Measurements from ENCODE around the gene TSHZ2. TPM values are rescaled to one million over a fixed set of nuclear protein-coding genes. Genes with fewer than 3 reads are reported as not detected.
"Not testable (repeated sequence)": the region's sequence is repeated elsewhere in the genome, so short reads cannot be mapped to it uniquely, and the experiment has no call there.

Gene TSHZ2
- total RNA-seq, 1 experiment from 2014 or later, result not detected

GRCh38 chr20:52954849-52955248, 17.3 kb upstream of the TSHZ2 start:
- no peak for DNase-seq (ENCODE audit: low spot score)
- in situ Hi-C loops (cut with HindIII; ENCODE audit: low sequenced_read_pairs), result no loop called here

- in situ Hi-C loops (cut with HindIII; ENCODE audit: low sequenced_read_pairs), result no loop called here
- DNase-seq (ENCODE audit: low spot score), result no peak
These were observed 13.9 kb upstream of the TSHZ2 start for GRCh38 chr20:52958211-52958610.

- in situ Hi-C loops (cut with HindIII; ENCODE audit: low sequenced_read_pairs), result no loop called here
- no peak for DNase-seq (ENCODE audit: low spot score)
These were observed 13.0 kb upstream of the TSHZ2 start for GRCh38 chr20:52959125-52959524.

- DNase-seq (ENCODE audit: low spot score), result no peak
- in situ Hi-C loops (cut with HindIII; ENCODE audit: low sequenced_read_pairs), result no loop called here
These were observed 10.0 kb upstream of the TSHZ2 start for GRCh38 chr20:52962183-52962582.

GRCh38 chr20:52963131-52963530, 9.0 kb upstream of the TSHZ2 start:
- no peak for DNase-seq (ENCODE audit: low spot score)
- in situ Hi-C loops (cut with HindIII; ENCODE audit: low sequenced_read_pairs), result no loop called here

- in situ Hi-C loops (cut with HindIII; ENCODE audit: low sequenced_read_pairs), result no loop called here
- no peak for DNase-seq (ENCODE audit: low spot score)
These were observed 8.0 kb upstream of the TSHZ2 start for GRCh38 chr20:52964131-52964530.

- in situ Hi-C loops (cut with HindIII; ENCODE audit: low sequenced_read_pairs), result no loop called here
- no peak for DNase-seq (ENCODE audit: low spot score)
These were observed 6.8 kb upstream of the TSHZ2 start for GRCh38 chr20:52965380-52965779.

GRCh38 chr20:52965819-52966218, 6.3 kb upstream of the TSHZ2 start:
- in situ Hi-C loops (cut with HindIII; ENCODE audit: low sequenced_read_pairs), result no loop called here
- no peak for DNase-seq (ENCODE audit: low spot score)

- in situ Hi-C loops (cut with HindIII; ENCODE audit: low sequenced_read_pairs); DNase-seq (ENCODE audit: low spot score): not testable (repeated sequence)
These were observed 5.6 kb upstream of the TSHZ2 start for GRCh38 chr20:52966543-52966942.

- no peak for DNase-seq (ENCODE audit: low spot score)
- in situ Hi-C loops (cut with HindIII; ENCODE audit: low sequenced_read_pairs), result no loop called here
These were observed 514 bp upstream of the TSHZ2 start for GRCh38 chr20:52971498-52972189.

- in situ Hi-C loops (cut with HindIII; ENCODE audit: low sequenced_read_pairs), result no loop called here
These were observed 1.0 kb downstream of the TSHZ2 start for GRCh38 chr20:52972965-52973819.

GRCh38 chr20:52974179-52974594, 2.0 kb downstream of the TSHZ2 start:
- in situ Hi-C loops (cut with HindIII; ENCODE audit: low sequenced_read_pairs), result no loop called here
- no peak for DNase-seq (ENCODE audit: low spot score)

More at GRCh38 chr20:52972965-52973819, 1.0 kb downstream of the TSHZ2 start:
- no peak for DNase-seq (ENCODE audit: low spot score)

GRCh38 chr20:52975029-52975732, 3.0 kb downstream of the TSHZ2 start:
- no peak for DNase-seq (ENCODE audit: low spot score)
- in situ Hi-C loops (cut with HindIII; ENCODE audit: low sequenced_read_pairs), result no loop called here

GRCh38 chr20:52975803-52976531, 3.8 kb downstream of the TSHZ2 start:
- in situ Hi-C loops (cut with HindIII; ENCODE audit: low sequenced_read_pairs), result no loop called here
- no peak for DNase-seq (ENCODE audit: low spot score)

GRCh38 chr20:52978851-52979250, 6.7 kb downstream of the TSHZ2 start:
- in situ Hi-C loops (cut with HindIII; ENCODE audit: low sequenced_read_pairs), result no loop called here
- DNase-seq (ENCODE audit: low spot score), result no peak

GRCh38 chr20:52981051-52981450, 8.9 kb downstream of the TSHZ2 start:
- in situ Hi-C loops (cut with HindIII; ENCODE audit: low sequenced_read_pairs), result no loop called here
- no peak for DNase-seq (ENCODE audit: low spot score)

- DNase-seq (ENCODE audit: low spot score), result no peak
- in situ Hi-C loops (cut with HindIII; ENCODE audit: low sequenced_read_pairs), result no loop called here
These were observed 11.7 kb downstream of the TSHZ2 start for GRCh38 chr20:52983726-52984450.

GRCh38 chr20:52984451-52984810, 12.3 kb downstream of the TSHZ2 start:
- in situ Hi-C loops (cut with HindIII; ENCODE audit: low sequenced_read_pairs), result no loop called here

GRCh38 chr20:52985687-52986086, 13.5 kb downstream of the TSHZ2 start:
- in situ Hi-C loops (cut with HindIII; ENCODE audit: low sequenced_read_pairs), result no loop called here

More at GRCh38 chr20:52984451-52984810, 12.3 kb downstream of the TSHZ2 start:
- DNase-seq (ENCODE audit: low spot score), result no peak

More at GRCh38 chr20:52985687-52986086, 13.5 kb downstream of the TSHZ2 start:
- DNase-seq (ENCODE audit: low spot score), result no peak
